AG10803 (cell line): ENCODE data around the gene LAMC1.

Source experiments
- DNase-seq: peaks from one replicate; pipeline ENCODE4 v3.0.0; 2010; ENCODE audit warnings: low read depth
- H3K4me3 ChIP-seq: 2 replicates; pipeline ENCODE4 v1.5.1; 2011; ENCODE audit warnings: mild to moderate bottlenecking, low read length, control low read depth
- CTCF ChIP-seq: conservative IDR thresholded peaks from 2 replicates; pipeline ENCODE4 v1.5.1; 2011; ENCODE audit warnings: mild to moderate bottlenecking, low read length, control low read depth, inconsistent platforms

The LAMC1 gene

GRCh38 chr1:183150445-183150844, 127.2 kb downstream of the LAMC1 start:
- no peak for DNase-seq
- no peak for TF ChIP-seq CTCF
- H3K4me3 ChIP-seq: no peak overlapping the region

GRCh38 chr1:183152180-183152579, 129.0 kb downstream of the LAMC1 start:
- H3K4me3 ChIP-seq: no peak overlapping the region

GRCh38 chr1:183155939-183156338, 132.7 kb downstream of the LAMC1 start:
- no peak overlapping the region for H3K4me3 ChIP-seq
- no peak for DNase-seq
- no peak for TF ChIP-seq CTCF

More at GRCh38 chr1:183152180-183152579, 129.0 kb downstream of the LAMC1 start:
- no peak for TF ChIP-seq CTCF
- no peak for DNase-seq

GRCh38 chr1:183159960-183160359, 136.7 kb downstream of the LAMC1 start:
- no peak for DNase-seq
- TF ChIP-seq CTCF: no peak
- no peak overlapping the region for H3K4me3 ChIP-seq

- H3K4me3 ChIP-seq: no peak overlapping the region
- TF ChIP-seq CTCF: no peak
- no peak for DNase-seq
Measured at GRCh38 chr1:183161391-183161790, 138.2 kb downstream of the LAMC1 start.

- peak; percentile 64 for DNase-seq
- H3K4me3 ChIP-seq: no peak overlapping the region
- TF ChIP-seq CTCF: no peak
Measured at GRCh38 chr1:183163316-183163715, 140.1 kb downstream of the LAMC1 start.

- TF ChIP-seq CTCF: no peak
- DNase-seq: peak; percentile 62
- no peak overlapping the region for H3K4me3 ChIP-seq
Measured at GRCh38 chr1:183164340-183164739, 141.1 kb downstream of the LAMC1 start.
